Skeletal muscle satellite cell (primary cell): Measurements from ENCODE around the gene NAALADL2.
"Not testable (repeated sequence)": the region's sequence is repeated elsewhere in the genome, so short reads cannot be mapped to it uniquely, and the experiment has no call there.

Experiments used
- H3K27me3 ChIP-seq: 2 replicates; pipeline ENCODE4 v1.7.0; 2013; ENCODE audit warnings: low read length; ENCODE audit not compliant: control insufficient read depth, insufficient read depth
- H3K36me3 ChIP-seq: 2 replicates; pipeline ENCODE4 v1.7.0; 2013; ENCODE audit warnings: mild to moderate bottlenecking, control low read depth, low read length; ENCODE audit not compliant: insufficient read depth
- H3K4me1 ChIP-seq: 2 replicates; pipeline ENCODE4 v1.7.0; 2013; ENCODE audit warnings: low read length; ENCODE audit not compliant: control insufficient read depth, insufficient read depth
- H3K4me2 ChIP-seq: 2 replicates; pipeline ENCODE4 v1.7.0; 2013; ENCODE audit warnings: mild to moderate bottlenecking, low read length
- H3K4me3 ChIP-seq: 2 replicates; pipeline ENCODE4 v1.7.0; 2013; ENCODE audit warnings: low read length
- H3K9ac ChIP-seq: 2 replicates; pipeline ENCODE4 v1.7.0; 2013; ENCODE audit warnings: mild to moderate bottlenecking, low read depth, low read length, moderate library complexity
- H3K9me3 ChIP-seq: replicated peaks from 2 replicates; pipeline ENCODE4 v1.7.0; 2013; ENCODE audit warnings: mild to moderate bottlenecking, control low read depth, low read length

NAALADL2 gene

GRCh38 chr3:175521406-175521805 is 662.3 kb downstream of the NAALADL2 start:
- Histone ChIP-seq H3K4me2 (no peak overlapping the region), H3K9me3 (no peaks in the 10 kb centered on the region), H3K9ac (no peak overlapping the region), H3K27me3 (no peaks in the 10 kb centered on the region), H3K4me3 (no peak overlapping the region), H3K4me1 (peaks cover 7% of the 10 kb centered on the region), H3K36me3 (no peaks in the 10 kb centered on the region)

- Histone ChIP-seq H3K4me2 (peak overlapping the region; percentile 89), H3K9me3 (no peaks in the 10 kb centered on the region), H3K4me1 (peaks cover 11% of the 10 kb centered on the region), H3K36me3 (no peaks in the 10 kb centered on the region), H3K9ac (peak overlapping the region; percentile 87), H3K27me3 (no peaks in the 10 kb centered on the region), H3K4me3 (peak overlapping the region; percentile 79)
Observed at GRCh38 chr3:175526191-175526590, 667.1 kb downstream of the NAALADL2 start.

- Histone ChIP-seq H3K9ac (peak overlapping the region; percentile 87), H3K9me3 (no peaks in the 10 kb centered on the region), H3K27me3 (no peaks in the 10 kb centered on the region), H3K36me3 (no peaks in the 10 kb centered on the region), H3K4me3 (peak overlapping the region; percentile 79), H3K4me2 (peak overlapping the region; percentile 89), H3K4me1 (peaks cover 11% of the 10 kb centered on the region)
Observed at GRCh38 chr3:175526609-175527280, 667.6 kb downstream of the NAALADL2 start.

GRCh38 chr3:175528693-175529092 is 669.6 kb downstream of the NAALADL2 start:
- not testable (repeated sequence) for H3K27me3 ChIP-seq, H3K9ac ChIP-seq, H3K4me3 ChIP-seq, H3K36me3 ChIP-seq, H3K4me2 ChIP-seq, H3K9me3 ChIP-seq
- peaks cover 11% of the 10 kb centered on the region for H3K4me1 ChIP-seq

DNA sequence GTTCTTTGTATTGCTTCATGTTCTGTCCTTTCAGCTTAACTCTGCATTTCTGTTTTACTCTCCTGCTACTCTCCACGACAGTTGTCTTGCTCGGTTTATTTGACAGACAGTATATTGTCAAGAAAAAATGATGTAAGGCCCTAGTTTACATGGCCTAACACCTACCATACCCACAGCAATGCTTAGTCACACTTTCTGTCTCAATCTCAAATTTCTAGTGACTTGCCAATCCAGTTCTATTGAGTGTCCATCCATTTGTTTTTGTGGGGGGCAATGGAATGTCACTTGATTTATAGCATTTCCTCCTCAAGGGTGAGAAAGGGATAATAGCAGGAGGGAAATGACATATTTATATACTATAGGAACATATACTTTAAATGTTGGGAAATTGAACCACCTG is 676.2 kb downstream of the NAALADL2 start:
- H3K9me3 ChIP-seq, result no peaks in the 10 kb centered on the region
- no peaks in the 10 kb centered on the region for H3K27me3 ChIP-seq
- no peak overlapping the region for H3K4me2 ChIP-seq
- H3K4me3 ChIP-seq, result no peak overlapping the region
- H3K36me3 ChIP-seq, result no peaks in the 10 kb centered on the region
- no peak overlapping the region for H3K9ac ChIP-seq
- H3K4me1 ChIP-seq, result no peaks in the 10 kb centered on the region

- Histone ChIP-seq H3K9ac (no peak overlapping the region), H3K36me3 (no peaks in the 10 kb centered on the region), H3K4me3 (no peak overlapping the region)
Observed at GRCh38 chr3:175546115-175546514, 687.0 kb downstream of the NAALADL2 start.

DNA sequence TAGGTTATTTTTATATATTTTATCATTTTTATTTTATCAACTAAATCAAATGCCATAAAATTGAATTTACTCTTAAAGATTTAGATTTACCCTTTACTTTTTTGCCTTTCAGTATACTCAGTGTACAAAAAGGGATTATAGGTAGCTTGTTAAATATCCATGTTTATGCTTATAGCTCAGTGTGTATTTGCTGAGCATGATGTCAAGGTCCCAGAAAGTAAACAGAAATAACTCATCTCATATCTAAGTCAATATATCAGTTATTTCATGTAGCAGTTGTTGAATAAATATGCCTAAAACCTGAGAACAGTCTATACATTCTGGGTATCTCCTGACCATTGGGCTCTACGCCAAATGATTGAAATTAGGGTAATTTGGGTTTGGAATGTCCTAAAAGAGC is 693.8 kb downstream of the NAALADL2 start:
- H3K4me2 ChIP-seq, result no peak overlapping the region
- no peaks in the 10 kb centered on the region for H3K36me3 ChIP-seq
- H3K9me3 ChIP-seq, result no peaks in the 10 kb centered on the region
- no peaks in the 10 kb centered on the region for H3K4me1 ChIP-seq
- no peaks in the 10 kb centered on the region for H3K27me3 ChIP-seq
- H3K4me3 ChIP-seq, result no peak overlapping the region
- H3K9ac ChIP-seq, result no peak overlapping the region

More at GRCh38 chr3:175546115-175546514, 687.0 kb downstream of the NAALADL2 start:
- Histone ChIP-seq H3K27me3 (no peaks in the 10 kb centered on the region), H3K4me2 (no peak overlapping the region), H3K9me3 (no peaks in the 10 kb centered on the region), H3K4me1 (no peaks in the 10 kb centered on the region)

DNA sequence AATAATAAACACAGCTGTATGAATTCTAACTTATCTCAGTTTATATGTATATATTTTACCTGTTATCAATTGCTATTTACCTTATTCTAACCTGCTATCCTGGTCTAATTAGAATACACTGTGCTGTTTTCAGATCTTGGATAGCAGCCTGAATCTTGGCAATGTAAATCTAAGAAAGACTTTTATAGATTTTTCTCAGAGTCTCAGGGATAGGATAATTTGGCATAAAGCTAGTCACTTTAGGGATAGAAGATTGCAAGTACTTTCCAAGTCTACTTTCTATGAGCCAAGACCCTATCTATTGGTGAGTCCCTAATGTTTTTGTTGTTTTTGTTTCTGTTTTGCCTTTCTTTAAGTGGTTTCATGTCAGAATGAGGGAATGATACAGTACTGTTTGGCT is 695.7 kb downstream of the NAALADL2 start:
- Histone ChIP-seq H3K4me1 (no peaks in the 10 kb centered on the region), H3K4me2 (no peak overlapping the region), H3K9me3 (no peaks in the 10 kb centered on the region), H3K9ac (no peak overlapping the region), H3K4me3 (no peak overlapping the region), H3K36me3 (no peaks in the 10 kb centered on the region), H3K27me3 (no peaks in the 10 kb centered on the region)

DNA sequence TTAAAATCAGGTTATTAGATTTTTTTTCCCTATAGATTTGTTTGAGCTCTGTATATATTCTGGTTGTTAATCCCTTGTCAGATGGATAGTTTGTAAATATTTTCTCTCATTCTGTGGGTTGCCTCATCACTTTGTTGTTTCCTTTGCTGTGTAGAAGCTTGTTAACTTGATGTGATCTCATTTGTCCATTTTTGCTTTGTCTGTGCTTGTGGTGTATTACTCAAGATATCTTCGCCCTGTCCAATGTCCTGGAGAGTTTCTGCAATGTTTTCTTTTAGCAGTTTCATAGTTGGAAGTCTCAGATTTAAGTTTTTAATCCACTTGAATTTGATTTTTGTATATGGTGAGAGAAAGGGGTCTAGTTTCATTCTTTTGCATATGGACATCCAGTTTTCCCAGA is 699.1 kb downstream of the NAALADL2 start:
- H3K36me3 ChIP-seq, result no peaks in the 10 kb centered on the region
- H3K4me3 ChIP-seq, result no peak overlapping the region
- no peaks in the 10 kb centered on the region for H3K9me3 ChIP-seq
- no peaks in the 10 kb centered on the region for H3K4me1 ChIP-seq
- H3K27me3 ChIP-seq, result no peaks in the 10 kb centered on the region
- no peak overlapping the region for H3K4me2 ChIP-seq
- H3K9ac ChIP-seq, result no peak overlapping the region

DNA sequence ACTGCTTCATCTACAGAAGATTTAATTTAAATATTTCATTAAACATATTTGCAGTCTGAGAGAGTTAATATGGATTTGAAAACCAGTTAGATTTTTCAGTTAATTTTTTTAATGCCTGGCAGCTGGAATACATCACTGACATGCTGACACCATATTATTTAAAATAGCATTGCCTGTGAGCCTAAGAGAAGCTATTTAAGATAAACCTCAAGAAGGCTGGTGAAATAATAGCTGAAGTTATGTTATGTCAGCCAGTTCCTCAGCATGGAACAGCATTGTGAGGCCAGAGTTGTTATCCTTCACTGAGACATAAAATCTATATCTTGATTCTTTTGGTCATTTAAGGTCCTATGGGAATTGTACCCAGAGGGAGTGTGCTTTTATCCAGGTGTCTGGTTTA is 705.2 kb downstream of the NAALADL2 start:
- no peaks in the 10 kb centered on the region for H3K36me3 ChIP-seq
- no peaks in the 10 kb centered on the region for H3K27me3 ChIP-seq
- no peak overlapping the region for H3K4me3 ChIP-seq
- no peak overlapping the region for H3K9ac ChIP-seq
- no peaks in the 10 kb centered on the region for H3K9me3 ChIP-seq
- no peak overlapping the region for H3K4me2 ChIP-seq
- H3K4me1 ChIP-seq, result no peaks in the 10 kb centered on the region

DNA sequence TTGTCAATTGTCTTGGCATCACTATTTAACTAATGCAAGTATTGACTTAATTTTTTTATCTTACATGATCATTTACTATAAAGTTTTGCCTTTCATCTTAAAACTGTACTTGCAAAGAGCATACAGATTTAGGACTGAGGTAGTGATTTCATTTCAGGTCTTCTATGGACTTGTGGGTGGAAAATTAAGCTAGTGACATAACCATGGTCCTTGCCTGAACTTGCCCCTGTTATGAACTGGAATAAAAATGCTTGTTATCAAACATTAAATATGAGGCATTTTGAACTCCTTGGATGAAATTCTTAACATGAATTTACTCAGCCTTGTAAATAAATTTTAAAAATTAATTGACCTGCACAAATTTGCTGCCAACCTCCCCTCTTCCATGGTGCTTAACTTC is 712.0 kb downstream of the NAALADL2 start:
- H3K9ac ChIP-seq, result no peak overlapping the region
- H3K36me3 ChIP-seq, result no peaks in the 10 kb centered on the region
- H3K4me1 ChIP-seq, result no peaks in the 10 kb centered on the region
- no peaks in the 10 kb centered on the region for H3K9me3 ChIP-seq
- no peaks in the 10 kb centered on the region for H3K27me3 ChIP-seq
- H3K4me2 ChIP-seq, result no peak overlapping the region
- no peak overlapping the region for H3K4me3 ChIP-seq

- Histone ChIP-seq H3K4me1 (no peaks in the 10 kb centered on the region), H3K4me2 (no peak overlapping the region), H3K27me3 (no peaks in the 10 kb centered on the region), H3K9me3 (no peaks in the 10 kb centered on the region), H3K9ac (no peak overlapping the region), H3K36me3 (no peaks in the 10 kb centered on the region), H3K4me3 (no peak overlapping the region)
Observed at GRCh38 chr3:175573226-175573625, 714.1 kb downstream of the NAALADL2 start.
